ENCODE results near the gene UGGT1. TPM values are rescaled to one million over a fixed set of nuclear protein-coding genes. Genes with fewer than 3 reads are reported as not detected.
A peak's percentile ranks its signal among the peaks of the same experiment; 100 is the strongest.

UGGT1 gene
- total RNA-seq, 1 donor from 2014 or later: 60.3 TPM

DNA sequence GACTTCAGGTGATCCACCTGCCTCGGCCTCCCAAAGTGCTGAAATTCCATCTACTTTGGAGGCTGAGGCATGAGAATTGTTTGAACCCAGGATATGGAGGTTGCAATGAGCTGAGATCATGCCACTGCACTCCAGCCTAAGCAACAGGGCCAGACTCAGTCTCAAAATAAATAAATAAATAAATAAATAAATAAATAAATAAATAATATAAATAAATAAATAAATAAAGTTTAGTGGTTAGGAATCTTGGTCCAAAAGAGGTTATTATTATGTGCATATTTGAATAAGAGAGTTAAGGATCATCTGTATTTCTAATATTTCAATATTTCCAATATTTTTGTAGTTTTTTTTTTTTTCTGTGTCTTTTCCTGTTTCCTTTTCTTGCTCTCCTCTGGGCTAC is 136.9 kb downstream of the UGGT1 start:
- H3K27me3 Mint-ChIP-seq: peaks cover 4% of the 10 kb centered on the region
- no peak overlapping the region for H3K4me3 Mint-ChIP-seq (ENCODE audit: low read depth)
- H3K27ac Mint-ChIP-seq: no peak overlapping the region
- no peak for DNase-seq (ENCODE audit: low spot score, unreplicated experiment)
- peaks cover 5% of the 10 kb centered on the region for H3K9me3 Mint-ChIP-seq (ENCODE audit: low read depth)
- TF ChIP-seq, protein P1, sequence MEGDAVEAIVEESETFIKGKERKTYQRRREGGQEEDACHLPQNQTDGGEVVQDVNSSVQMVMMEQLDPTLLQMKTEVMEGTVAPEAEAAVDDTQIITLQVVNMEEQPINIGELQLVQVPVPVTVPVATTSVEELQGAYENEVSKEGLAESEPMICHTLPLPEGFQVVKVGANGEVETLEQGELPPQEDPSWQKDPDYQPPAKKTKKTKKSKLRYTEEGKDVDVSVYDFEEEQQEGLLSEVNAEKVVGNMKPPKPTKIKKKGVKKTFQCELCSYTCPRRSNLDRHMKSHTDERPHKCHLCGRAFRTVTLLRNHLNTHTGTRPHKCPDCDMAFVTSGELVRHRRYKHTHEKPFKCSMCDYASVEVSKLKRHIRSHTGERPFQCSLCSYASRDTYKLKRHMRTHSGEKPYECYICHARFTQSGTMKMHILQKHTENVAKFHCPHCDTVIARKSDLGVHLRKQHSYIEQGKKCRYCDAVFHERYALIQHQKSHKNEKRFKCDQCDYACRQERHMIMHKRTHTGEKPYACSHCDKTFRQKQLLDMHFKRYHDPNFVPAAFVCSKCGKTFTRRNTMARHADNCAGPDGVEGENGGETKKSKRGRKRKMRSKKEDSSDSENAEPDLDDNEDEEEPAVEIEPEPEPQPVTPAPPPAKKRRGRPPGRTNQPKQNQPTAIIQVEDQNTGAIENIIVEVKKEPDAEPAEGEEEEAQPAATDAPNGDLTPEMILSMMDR (IDR thresholded peaks at IDR 0.05; ENCODE audit: unreplicated experiment): no peak
- no peaks in the 10 kb centered on the region for H3K4me1 Mint-ChIP-seq (ENCODE audit: low read depth)
- peaks cover 1% of the 10 kb centered on the region for H3K36me3 Mint-ChIP-seq (ENCODE audit: insufficient read depth)

DNA sequence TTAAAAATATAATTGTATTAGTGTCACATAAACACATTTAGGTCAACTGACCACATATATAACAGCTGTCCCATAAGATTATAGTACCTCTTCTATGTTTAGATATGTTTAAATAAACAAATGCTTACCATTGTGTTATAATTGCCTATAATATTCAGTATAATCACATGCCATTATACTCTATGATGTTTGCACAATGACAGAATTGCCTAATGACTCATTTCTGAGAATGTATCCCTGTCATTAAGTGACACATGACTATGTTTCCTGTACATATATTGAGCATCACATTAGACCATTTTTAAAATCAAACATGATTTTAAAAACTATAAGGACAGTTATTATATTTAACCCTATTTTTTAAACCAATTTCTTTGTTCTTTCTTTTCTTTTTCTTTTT is 137.9 kb downstream of the UGGT1 start:
- Mint-ChIP-seq H3K36me3 (ENCODE audit: insufficient read depth) (peaks cover 1% of the 10 kb centered on the region), H3K27me3 (peaks cover 4% of the 10 kb centered on the region), H3K4me3 (ENCODE audit: low read depth) (no peak overlapping the region), H3K27ac (no peak overlapping the region), H3K4me1 (ENCODE audit: low read depth) (no peaks in the 10 kb centered on the region), H3K9me3 (ENCODE audit: low read depth) (peaks cover 5% of the 10 kb centered on the region)
- TF ChIP-seq, protein P1 (IDR thresholded peaks at IDR 0.05; ENCODE audit: unreplicated experiment): no peak
- no peak for DNase-seq (ENCODE audit: low spot score, unreplicated experiment)

DNA sequence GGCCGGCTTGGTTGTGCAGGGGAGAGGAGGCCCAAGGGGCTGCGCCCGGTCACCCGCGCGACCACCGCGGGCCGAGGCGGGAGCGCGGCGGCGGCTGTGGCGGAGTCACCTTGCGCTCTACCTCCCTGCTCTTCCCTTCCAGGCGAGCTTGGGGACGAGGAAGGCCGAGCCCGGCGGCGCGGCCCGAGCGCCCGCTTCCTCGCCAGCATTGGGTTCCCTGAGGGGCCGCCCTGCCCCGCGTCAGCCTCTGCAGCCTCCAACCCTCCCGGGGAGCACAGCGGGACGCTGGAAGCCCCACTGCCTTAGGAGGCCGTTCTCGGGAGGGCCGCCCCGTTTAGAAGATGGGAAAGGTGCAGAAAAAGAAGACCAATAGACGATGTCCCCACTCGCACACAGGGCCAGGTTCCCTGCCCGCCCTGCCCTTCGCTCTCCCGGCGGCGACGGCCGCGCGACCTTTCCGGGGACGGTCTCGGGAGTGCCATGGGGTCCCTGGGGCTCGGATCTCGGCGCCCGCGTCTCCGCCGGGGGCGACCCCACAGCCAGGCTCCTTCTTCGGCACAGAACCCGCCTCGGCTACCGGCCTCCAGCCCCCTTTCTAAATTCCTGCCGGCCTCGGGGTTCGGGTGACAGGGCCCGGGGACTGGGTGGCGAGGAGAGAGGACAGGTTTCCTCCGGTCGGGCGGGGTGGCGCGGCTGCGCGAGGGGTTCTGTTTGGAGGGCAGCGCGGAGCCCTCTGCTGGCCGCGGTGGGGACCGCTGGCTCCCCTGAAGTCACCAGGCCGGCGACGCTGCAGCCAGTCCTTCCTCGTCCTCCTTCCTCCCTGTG is 142.2 kb downstream of the UGGT1 start:
- Mint-ChIP-seq H3K4me3 (ENCODE audit: low read depth) (peak overlapping the region; percentile 76), H3K4me1 (ENCODE audit: low read depth) (no peaks in the 10 kb centered on the region), H3K27ac (peak overlapping the region; percentile 85), H3K27me3 (peaks cover 13% of the 10 kb centered on the region), H3K36me3 (ENCODE audit: insufficient read depth) (no peaks in the 10 kb centered on the region), H3K9me3 (ENCODE audit: low read depth) (no peaks in the 10 kb centered on the region)
- peak; percentile 79 for DNase-seq (ENCODE audit: low spot score, unreplicated experiment)
- TF ChIP-seq, protein P1 (IDR thresholded peaks at IDR 0.05; ENCODE audit: unreplicated experiment): peak; percentile 86

DNA sequence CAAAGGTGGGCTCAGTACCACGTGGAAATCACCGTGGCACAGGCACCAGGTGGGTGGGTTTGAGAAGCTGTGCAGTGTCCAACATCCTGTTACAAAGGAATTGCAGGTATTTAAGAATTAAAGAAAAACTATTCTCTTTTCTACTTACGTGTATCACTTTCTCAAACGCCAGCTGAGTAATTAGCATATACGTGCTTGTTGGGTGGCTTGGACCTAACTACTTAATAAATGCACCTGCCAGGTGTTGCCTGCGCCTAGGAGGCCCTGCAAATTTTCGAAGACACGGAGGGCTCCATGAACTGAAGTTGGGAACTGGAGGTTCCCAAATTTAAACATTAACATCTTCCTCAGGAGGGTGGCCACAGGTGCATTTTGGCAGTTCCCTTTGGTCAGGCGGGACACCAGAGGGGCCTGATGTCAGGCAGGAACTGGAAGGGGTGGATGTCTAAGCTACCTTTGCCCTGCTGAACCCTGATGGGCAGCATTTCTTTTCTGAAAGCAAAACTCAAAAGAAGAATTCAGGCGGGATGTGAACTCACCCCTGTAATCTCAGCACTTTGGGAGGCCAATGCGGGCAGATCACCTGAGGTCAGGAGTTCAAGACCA is 142.9 kb downstream of the UGGT1 start:
- peak overlapping the region; percentile 85 for H3K27ac Mint-ChIP-seq
- no peaks in the 10 kb centered on the region for H3K4me1 Mint-ChIP-seq (ENCODE audit: low read depth)
- no peaks in the 10 kb centered on the region for H3K36me3 Mint-ChIP-seq (ENCODE audit: insufficient read depth)
- peak overlapping the region; percentile 76 for H3K4me3 Mint-ChIP-seq (ENCODE audit: low read depth)
- TF ChIP-seq, protein P1 (IDR thresholded peaks at IDR 0.05; ENCODE audit: unreplicated experiment): peak; percentile 7
- H3K27me3 Mint-ChIP-seq: peaks cover 13% of the 10 kb centered on the region
- no peak for DNase-seq (ENCODE audit: low spot score, unreplicated experiment)
- no peaks in the 10 kb centered on the region for H3K9me3 Mint-ChIP-seq (ENCODE audit: low read depth)

DNA sequence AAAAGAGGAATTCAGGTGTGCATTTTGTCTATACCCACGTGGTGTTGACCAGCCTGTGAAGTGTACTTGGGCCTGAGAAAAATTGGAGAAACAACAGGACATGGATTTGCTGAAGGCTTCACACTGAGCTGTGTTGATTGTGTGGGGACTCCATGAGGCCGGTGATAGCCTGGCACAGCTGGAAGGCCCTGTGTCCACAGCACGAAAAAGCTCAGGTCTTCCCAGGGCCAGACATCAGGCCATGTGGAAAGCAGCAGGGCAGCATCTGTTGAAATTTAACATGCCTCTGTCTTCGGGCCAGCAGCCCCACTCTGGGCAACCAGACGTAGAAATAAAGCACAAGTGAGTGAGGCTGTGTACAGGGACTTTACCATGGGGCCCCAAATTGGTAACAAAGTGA is 143.6 kb downstream of the UGGT1 start:
- TF ChIP-seq, protein P1 (IDR thresholded peaks at IDR 0.05; ENCODE audit: unreplicated experiment): no peak
- no peaks in the 10 kb centered on the region for H3K4me1 Mint-ChIP-seq (ENCODE audit: low read depth)
- H3K9me3 Mint-ChIP-seq (ENCODE audit: low read depth): no peaks in the 10 kb centered on the region
- peaks cover 13% of the 10 kb centered on the region for H3K27me3 Mint-ChIP-seq
- no peak for DNase-seq (ENCODE audit: low spot score, unreplicated experiment)
- H3K36me3 Mint-ChIP-seq (ENCODE audit: insufficient read depth): no peaks in the 10 kb centered on the region
- no peak overlapping the region for H3K4me3 Mint-ChIP-seq (ENCODE audit: low read depth)
- H3K27ac Mint-ChIP-seq: no peak overlapping the region
